Measurements from ENCODE around the gene PTPRQ. TPM values are rescaled to one million over a fixed set of nuclear protein-coding genes. Genes with fewer than 3 reads are reported as not detected.

Gene PTPRQ
- total RNA-seq, 1 experiment from 2014 or later: not detected

DNA sequence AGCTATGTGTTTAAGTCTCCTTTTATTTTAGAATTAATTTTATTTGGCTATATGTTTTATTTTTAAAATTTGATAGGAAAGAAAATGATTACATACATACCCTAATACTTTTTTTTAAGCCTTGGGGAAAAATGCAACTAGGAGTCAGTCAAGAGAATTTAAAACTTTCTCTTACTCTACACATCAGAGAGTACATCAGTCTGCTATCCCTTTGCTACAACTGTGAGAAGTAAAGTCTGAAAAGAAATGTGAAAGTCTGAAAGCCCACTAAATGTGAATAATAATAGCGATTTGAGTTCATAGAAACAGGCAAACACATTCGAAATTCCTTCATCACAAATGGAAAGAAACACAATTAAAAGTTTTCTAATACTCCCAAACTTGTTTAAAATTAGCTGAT is 95.0 kb downstream of the PTPRQ start:
- Mint-ChIP-seq H3K27ac (no peak overlapping the region), H3K4me3 (no peak overlapping the region), H3K9me3 (no peaks in the 10 kb centered on the region), H3K27me3 (ENCODE audit: low read depth) (no peaks in the 10 kb centered on the region), H3K4me1 (peaks cover 7% of the 10 kb centered on the region), H3K36me3 (no peaks in the 10 kb centered on the region)
- DNase-seq (ENCODE audit: low spot score) (no peak), ATAC-seq (peak; percentile 57)
- no peak for TF ChIP-seq TP53 (CRISPR knock-in tag; IDR thresholded peaks at IDR 0.05)
- TF ChIP-seq, protein P1, sequence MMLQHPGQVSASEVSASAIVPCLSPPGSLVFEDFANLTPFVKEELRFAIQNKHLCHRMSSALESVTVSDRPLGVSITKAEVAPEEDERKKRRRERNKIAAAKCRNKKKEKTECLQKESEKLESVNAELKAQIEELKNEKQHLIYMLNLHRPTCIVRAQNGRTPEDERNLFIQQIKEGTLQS (CRISPR knock-in tag; conservative IDR thresholded peaks at IDR 0.05): no peak
- POLR2A ChIA-PET: no interaction called here
- CTCF ChIA-PET: no interaction called here

DNA sequence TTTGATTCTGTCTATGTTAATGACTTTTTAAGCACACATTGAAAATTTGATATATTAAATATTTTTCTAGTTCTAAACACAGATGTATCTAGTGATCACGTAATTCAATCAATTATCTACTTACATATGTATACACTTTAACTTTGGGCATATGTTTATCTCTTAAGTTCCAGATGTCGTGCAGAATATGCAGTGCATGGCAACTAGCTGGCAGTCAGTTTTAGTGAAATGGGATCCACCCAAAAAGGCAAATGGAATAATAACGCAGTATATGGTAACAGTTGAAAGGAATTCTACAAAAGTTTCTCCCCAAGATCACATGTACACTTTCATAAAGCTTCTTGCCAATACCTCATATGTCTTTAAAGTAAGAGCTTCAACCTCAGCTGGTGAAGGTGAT is 105.3 kb downstream of the PTPRQ start:
- Mint-ChIP-seq H3K36me3 (no peaks in the 10 kb centered on the region), H3K4me1 (no peaks in the 10 kb centered on the region), H3K27me3 (ENCODE audit: low read depth) (no peaks in the 10 kb centered on the region), H3K27ac (no peak overlapping the region), H3K9me3 (no peaks in the 10 kb centered on the region), H3K4me3 (no peak overlapping the region)
- TF ChIP-seq ETV6 (CRISPR knock-in tag; IDR thresholded peaks at IDR 0.05): no peak
- TF ChIP-seq, protein P2, sequence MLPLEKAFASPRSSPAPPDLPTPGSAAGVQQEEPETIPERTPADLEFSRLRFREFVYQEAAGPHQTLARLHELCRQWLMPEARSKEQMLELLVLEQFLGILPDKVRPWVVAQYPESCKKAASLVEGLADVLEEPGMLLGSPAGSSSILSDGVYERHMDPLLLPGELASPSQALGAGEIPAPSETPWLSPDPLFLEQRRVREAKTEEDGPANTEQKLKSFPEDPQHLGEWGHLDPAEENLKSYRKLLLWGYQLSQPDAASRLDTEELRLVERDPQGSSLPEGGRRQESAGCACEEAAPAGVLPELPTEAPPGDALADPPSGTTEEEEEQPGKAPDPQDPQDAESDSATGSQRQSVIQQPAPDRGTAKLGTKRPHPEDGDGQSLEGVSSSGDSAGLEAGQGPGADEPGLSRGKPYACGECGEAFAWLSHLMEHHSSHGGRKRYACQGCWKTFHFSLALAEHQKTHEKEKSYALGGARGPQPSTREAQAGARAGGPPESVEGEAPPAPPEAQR (CRISPR knock-in tag; IDR thresholded peaks at IDR 0.05): no peak
- TF ChIP-seq GRHL2 (CRISPR knock-in tag; IDR thresholded peaks at IDR 0.05; ENCODE audit: insufficient replicate concordance, severe bottlenecking): no peak
- TF ChIP-seq, protein P3, sequence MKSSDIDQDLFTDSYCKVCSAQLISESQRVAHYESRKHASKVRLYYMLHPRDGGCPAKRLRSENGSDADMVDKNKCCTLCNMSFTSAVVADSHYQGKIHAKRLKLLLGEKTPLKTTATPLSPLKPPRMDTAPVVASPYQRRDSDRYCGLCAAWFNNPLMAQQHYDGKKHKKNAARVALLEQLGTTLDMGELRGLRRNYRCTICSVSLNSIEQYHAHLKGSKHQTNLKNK (CRISPR knock-in tag; IDR thresholded peaks at IDR 0.05): no peak
- TF ChIP-seq, protein P4, sequence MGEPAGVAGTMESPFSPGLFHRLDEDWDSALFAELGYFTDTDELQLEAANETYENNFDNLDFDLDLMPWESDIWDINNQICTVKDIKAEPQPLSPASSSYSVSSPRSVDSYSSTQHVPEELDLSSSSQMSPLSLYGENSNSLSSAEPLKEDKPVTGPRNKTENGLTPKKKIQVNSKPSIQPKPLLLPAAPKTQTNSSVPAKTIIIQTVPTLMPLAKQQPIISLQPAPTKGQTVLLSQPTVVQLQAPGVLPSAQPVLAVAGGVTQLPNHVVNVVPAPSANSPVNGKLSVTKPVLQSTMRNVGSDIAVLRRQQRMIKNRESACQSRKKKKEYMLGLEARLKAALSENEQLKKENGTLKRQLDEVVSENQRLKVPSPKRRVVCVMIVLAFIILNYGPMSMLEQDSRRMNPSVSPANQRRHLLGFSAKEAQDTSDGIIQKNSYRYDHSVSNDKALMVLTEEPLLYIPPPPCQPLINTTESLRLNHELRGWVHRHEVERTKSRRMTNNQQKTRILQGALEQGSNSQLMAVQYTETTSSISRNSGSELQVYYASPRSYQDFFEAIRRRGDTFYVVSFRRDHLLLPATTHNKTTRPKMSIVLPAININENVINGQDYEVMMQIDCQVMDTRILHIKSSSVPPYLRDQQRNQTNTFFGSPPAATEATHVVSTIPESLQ (CRISPR knock-in tag; IDR thresholded peaks at IDR 0.05): no peak
- no peak for TF ChIP-seq MXD4 (CRISPR knock-in tag; IDR thresholded peaks at IDR 0.05; ENCODE audit: borderline replicate concordance)
- TF ChIP-seq, protein P5, sequence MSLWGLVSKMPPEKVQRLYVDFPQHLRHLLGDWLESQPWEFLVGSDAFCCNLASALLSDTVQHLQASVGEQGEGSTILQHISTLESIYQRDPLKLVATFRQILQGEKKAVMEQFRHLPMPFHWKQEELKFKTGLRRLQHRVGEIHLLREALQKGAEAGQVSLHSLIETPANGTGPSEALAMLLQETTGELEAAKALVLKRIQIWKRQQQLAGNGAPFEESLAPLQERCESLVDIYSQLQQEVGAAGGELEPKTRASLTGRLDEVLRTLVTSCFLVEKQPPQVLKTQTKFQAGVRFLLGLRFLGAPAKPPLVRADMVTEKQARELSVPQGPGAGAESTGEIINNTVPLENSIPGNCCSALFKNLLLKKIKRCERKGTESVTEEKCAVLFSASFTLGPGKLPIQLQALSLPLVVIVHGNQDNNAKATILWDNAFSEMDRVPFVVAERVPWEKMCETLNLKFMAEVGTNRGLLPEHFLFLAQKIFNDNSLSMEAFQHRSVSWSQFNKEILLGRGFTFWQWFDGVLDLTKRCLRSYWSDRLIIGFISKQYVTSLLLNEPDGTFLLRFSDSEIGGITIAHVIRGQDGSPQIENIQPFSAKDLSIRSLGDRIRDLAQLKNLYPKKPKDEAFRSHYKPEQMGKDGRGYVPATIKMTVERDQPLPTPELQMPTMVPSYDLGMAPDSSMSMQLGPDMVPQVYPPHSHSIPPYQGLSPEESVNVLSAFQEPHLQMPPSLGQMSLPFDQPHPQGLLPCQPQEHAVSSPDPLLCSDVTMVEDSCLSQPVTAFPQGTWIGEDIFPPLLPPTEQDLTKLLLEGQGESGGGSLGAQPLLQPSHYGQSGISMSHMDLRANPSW (CRISPR knock-in tag; conservative IDR thresholded peaks at IDR 0.05; ENCODE audit: low read depth): no peak
- no peak for TF ChIP-seq GABPB1 (CRISPR knock-in tag; IDR thresholded peaks at IDR 0.05)
- TF ChIP-seq KAT7 (CRISPR knock-in tag; IDR thresholded peaks at IDR 0.05; ENCODE audit: borderline replicate concordance): no peak
- no peak for TF ChIP-seq NR1H2 (CRISPR knock-in tag; IDR thresholded peaks at IDR 0.05)
- TF ChIP-seq SP1 (CRISPR knock-in tag; conservative IDR thresholded peaks at IDR 0.05): no peak
- ChIA-PET POLR2A (no interaction called here), CTCF (no interaction called here)
- ATAC-seq: no peak
- no peak for DNase-seq (ENCODE audit: low spot score)

DNA sequence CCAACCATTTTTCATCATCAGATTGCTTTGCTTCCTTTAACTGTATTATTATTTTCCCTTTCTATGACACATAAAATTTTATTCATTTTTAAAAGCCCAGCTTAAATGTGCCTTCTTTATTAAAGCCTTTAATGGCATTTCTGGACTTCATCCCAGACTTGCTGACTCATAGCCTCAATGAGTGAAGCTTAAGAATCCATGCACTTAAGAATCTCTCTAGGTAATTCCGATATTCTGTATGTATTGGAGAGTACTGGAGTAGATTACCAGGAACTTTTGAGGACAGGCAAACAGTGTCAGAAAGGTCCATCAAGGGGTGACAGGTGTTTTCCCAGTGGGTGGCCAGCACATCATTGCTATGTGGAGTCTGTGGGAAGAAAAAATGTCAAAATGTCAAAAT is 107.9 kb downstream of the PTPRQ start:
- ChIA-PET CTCF (no interaction called here), POLR2A (no interaction called here)
- Mint-ChIP-seq H3K9me3 (no peaks in the 10 kb centered on the region), H3K27ac (no peak overlapping the region), H3K27me3 (ENCODE audit: low read depth) (no peaks in the 10 kb centered on the region), H3K36me3 (no peaks in the 10 kb centered on the region), H3K4me1 (no peaks in the 10 kb centered on the region), H3K4me3 (no peak overlapping the region)
- ATAC-seq (no peak), DNase-seq (ENCODE audit: low spot score) (no peak)
- TF ChIP-seq, protein P6, sequence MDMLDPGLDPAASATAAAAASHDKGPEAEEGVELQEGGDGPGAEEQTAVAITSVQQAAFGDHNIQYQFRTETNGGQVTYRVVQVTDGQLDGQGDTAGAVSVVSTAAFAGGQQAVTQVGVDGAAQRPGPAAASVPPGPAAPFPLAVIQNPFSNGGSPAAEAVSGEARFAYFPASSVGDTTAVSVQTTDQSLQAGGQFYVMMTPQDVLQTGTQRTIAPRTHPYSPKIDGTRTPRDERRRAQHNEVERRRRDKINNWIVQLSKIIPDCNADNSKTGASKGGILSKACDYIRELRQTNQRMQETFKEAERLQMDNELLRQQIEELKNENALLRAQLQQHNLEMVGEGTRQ (CRISPR knock-in tag; IDR thresholded peaks at IDR 0.05): no peak
- TF ChIP-seq, protein P7, sequence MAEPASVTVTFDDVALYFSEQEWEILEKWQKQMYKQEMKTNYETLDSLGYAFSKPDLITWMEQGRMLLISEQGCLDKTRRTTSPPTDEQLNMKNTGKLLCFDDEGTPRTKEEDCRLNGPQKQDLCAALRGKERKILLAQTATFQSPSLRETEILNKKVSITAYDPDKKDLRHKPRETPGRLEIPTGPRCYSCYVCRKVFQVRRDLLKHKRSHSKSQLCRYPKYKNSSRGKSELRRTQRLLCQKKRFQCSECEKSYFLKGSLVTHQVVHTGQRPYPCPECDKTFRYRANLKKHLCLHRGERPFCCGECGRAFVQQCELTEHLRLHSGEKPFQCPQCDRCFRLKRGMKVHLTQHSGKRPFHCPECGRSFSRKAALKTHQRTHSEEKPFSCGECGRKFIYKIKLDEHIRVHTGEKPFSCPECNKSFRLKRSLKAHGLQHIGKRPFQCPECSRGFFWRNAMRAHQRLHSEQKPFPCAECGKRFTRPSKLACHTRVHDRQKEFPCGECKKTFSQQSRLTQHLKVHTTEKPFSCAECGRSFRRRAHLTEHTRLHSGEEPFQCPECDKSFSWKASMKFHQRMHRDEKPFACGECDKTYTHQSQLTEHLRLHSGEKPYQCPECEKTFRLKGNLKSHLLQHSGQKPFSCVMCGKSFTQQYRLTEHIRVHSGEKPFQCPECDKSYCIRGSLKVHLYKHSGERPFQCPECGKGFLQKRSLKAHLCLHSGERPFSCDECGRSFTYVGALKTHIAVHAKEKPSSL (CRISPR knock-in tag; conservative IDR thresholded peaks at IDR 0.05): no peak
- TF ChIP-seq CREB1 (CRISPR knock-in tag; IDR thresholded peaks at IDR 0.05) (no peak), SOX15 (CRISPR knock-in tag; IDR thresholded peaks at IDR 0.05) (no peak), IRF2 (CRISPR knock-in tag; IDR thresholded peaks at IDR 0.05; ENCODE audit: borderline replicate concordance, low read depth) (no peak)
- TF ChIP-seq, protein P8, sequence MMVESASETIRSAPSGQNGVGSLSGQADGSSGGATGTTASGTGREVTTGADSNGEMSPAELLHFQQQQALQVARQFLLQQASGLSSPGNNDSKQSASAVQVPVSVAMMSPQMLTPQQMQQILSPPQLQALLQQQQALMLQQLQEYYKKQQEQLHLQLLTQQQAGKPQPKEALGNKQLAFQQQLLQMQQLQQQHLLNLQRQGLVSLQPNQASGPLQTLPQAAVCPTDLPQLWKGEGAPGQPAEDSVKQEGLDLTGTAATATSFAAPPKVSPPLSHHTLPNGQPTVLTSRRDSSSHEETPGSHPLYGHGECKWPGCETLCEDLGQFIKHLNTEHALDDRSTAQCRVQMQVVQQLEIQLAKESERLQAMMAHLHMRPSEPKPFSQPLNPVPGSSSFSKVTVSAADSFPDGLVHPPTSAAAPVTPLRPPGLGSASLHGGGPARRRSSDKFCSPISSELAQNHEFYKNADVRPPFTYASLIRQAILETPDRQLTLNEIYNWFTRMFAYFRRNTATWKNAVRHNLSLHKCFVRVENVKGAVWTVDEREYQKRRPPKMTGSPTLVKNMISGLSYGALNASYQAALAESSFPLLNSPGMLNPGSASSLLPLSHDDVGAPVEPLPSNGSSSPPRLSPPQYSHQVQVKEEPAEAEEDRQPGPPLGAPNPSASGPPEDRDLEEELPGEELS (CRISPR knock-in tag; IDR thresholded peaks at IDR 0.05): no peak
